Spleen (tissue), 11 donors: ENCODE results near the gene MBOAT2. TPM values are rescaled to one million over a fixed set of nuclear protein-coding genes. Genes with fewer than 3 reads are reported as not detected.

Source experiments
- DNase-seq: peaks from one replicate; pipeline ENCODE4 v3.0.0-alpha.2; 2020
- H3K27ac ChIP-seq, 8 donors: fragments of 200-600 bp; sonication (generic) in 7 of 8; 1 replicate in 4 of 8; 2 replicates in 4 of 8; pipeline versions ENCODE4 v1.5.0 to v1.8.0; 2016 to 2021; ENCODE audit warnings: inconsistent platforms in 4 of 8, mild to moderate bottlenecking in 4 of 8, moderate library complexity in 1 of 8
- H3K27me3 ChIP-seq, 7 donors: fragments of 200-600 bp; sonication (generic) in 6 of 7; replicated peaks in 1 of 7; 1 replicate in 4 of 7; 2 replicates in 3 of 7; pipeline versions ENCODE4 v1.5.0 to v1.8.0; 2016 to 2021; ENCODE audit warnings: inconsistent platforms in 3 of 7, mild to moderate bottlenecking in 1 of 7
- H3K36me3 ChIP-seq, 6 donors: fragments of 200-600 bp; sonication (generic) in 5 of 6; 1 replicate in 4 of 6; 2 replicates in 2 of 6; pipeline versions ENCODE4 v1.5.0 to v1.8.0; 2016 to 2021; ENCODE audit warnings: inconsistent platforms in 2 of 6
- H3K4me1 ChIP-seq, 6 donors: fragments of 200-600 bp; sonication (generic) in 5 of 6; 1 replicate in 3 of 6; 2 replicates in 3 of 6; pipeline versions ENCODE4 v1.5.0 to v1.8.0; 2016 to 2021; ENCODE audit warnings: inconsistent platforms in 3 of 6
- H3K4me3 ChIP-seq, 8 donors: fragments of 200-600 bp; sonication (generic) in 7 of 8; 1 replicate in 4 of 8; 2 replicates in 4 of 8; pipeline versions ENCODE4 v1.5.0 to v1.8.0; 2016 to 2021; ENCODE audit warnings: inconsistent platforms in 4 of 8, mild to moderate bottlenecking in 4 of 8, moderate library complexity in 2 of 8
- H3K9me3 ChIP-seq, 8 donors: fragments of 200-600 bp; sonication (generic) in 7 of 8; 1 replicate in 4 of 8; 2 replicates in 4 of 8; pipeline versions ENCODE4 v1.5.0 to v1.8.0; 2016 to 2021; ENCODE audit warnings: inconsistent platforms in 4 of 8
- POLR2A ChIP-seq, 3 donors: fragments of 450-650 bp; IDR thresholded peaks; one replicate each; pipeline ENCODE4 v1.5.1; 2017; ENCODE audit warnings: antibody characterized with exemption in 3 of 3, mild to moderate bottlenecking in 1 of 3
- POLR2AphosphoS5 ChIP-seq, 3 donors: sonication (generic); formaldehyde crosslinking; IDR thresholded peaks; one replicate each; pipeline ENCODE4 v1.5.1; 2017; ENCODE audit warnings: antibody characterized with exemption in 3 of 3
- WGBS, 5 donors: extraction: QIAGEN DNeasy Blood & Tissue Kit in 3 of 5; methylation state at CpG; one replicate each; pipeline versions ENCODE4 v1.1.5 to v1.1.7; 2013 to 2018; 5-methylcytosine and 5-hydroxymethylcytosine counted together
- intact Hi-C: fragments of 100-400 bp; cut with DNase I; formaldehyde crosslinking; loops from one replicate; pipeline ENCODE4 v1.15.0; 2023; ENCODE audit warnings: low total_unique reads
- polyA plus RNA-seq, 3 donors: library from polyadenylated mRNA; stranded (reverse); fragments of 200-250 nt; gene quantifications; one replicate each; pipeline ENCODE4 v1.2.1, GENCODE V29; 2013
- total RNA-seq, 7 donors: library from RNA; depleted of rRNA in 3 of 7; stranded (reverse); fragments of >200 nt in 3 of 7; fragmentation: NEBNext Ultra II Directional in 4 of 7; extraction: Animal tissue kit (Norgen Biotek cat#: 25700) in 4 of 7; gene quantifications; one replicate each; pipeline versions ENCODE4 v1.1.0 to v1.2.1, GENCODE V29; 2016 to 2021
- TF ChIP-seq, protein P1 (sequence below), 11 experiments: fragments of 200-600 bp in 7 of 11; fragments of 450-650 bp in 4 of 11; sonication (generic) in 4 of 11; IDR thresholded peaks in 8 of 11; conservative IDR thresholded peaks in 3 of 11; 1 replicate in 7 of 11; 2 replicates in 4 of 11; pipeline versions ENCODE4 v1.4.0 to v1.8.0; 2016 to 2021; ENCODE audit warnings: antibody characterized with exemption in 11 of 11, inconsistent platforms in 4 of 11, mild to moderate bottlenecking in 1 of 11
- donor health status: healthy with polysubstance abuse.
- donor health status: DM: no; HTN: no; CAD: no; lungs with moderate emphysema.
- donor health status: DM: no; HTN: no; CAD: no.
- donor health status: Bipolar disorder and iron deficiency.
- donor health status: healthy.
- donor health status: DM: no; HTN: no; CAD: no.
- donor health status: DM: yes; HTN: yes; CAD: no.

MBOAT2 gene
- total and polyA plus RNA-seq, 10 donors, result 1.9 to 44.1 (median 18.3) TPM

DNA sequence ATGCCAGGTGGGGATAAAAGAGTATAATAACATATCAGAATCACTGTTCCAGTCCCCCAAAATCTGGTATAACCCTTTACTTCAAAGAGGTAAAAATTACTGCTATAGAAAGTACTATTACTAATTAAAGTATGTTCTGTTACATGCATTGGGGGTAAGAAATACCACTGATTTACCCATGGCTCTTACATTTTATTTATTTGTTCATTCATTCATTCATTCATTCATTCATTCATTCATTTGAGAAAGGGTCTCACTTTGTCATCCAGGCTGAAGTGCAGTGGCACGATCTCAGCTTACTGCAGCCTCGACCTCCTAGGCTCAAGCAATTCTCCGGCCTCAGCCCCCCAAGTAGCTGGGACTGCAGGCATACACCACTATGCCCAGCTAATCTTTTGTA lies 74.4 kb downstream of the MBOAT2 start:
- Histone ChIP-seq H3K4me3 (no peak overlapping the region), H3K36me3 (no peaks in the 10 kb centered on the region), H3K27me3 (no peaks in the 10 kb centered on the region), H3K27ac (no peak overlapping the region), H3K9me3 (no peaks in the 10 kb centered on the region), H3K4me1 (no peaks in the 10 kb centered on the region)
- no peak for TF ChIP-seq POLR2AphosphoS5 (IDR thresholded peaks at IDR 0.05)
- 96 to 99% (median 98%) methylated on average over 3 of the region's 3 CpGs for WGBS, 5 donors
- intact Hi-C loops, result no loop called here
- DNase-seq, result no peak

DNA sequence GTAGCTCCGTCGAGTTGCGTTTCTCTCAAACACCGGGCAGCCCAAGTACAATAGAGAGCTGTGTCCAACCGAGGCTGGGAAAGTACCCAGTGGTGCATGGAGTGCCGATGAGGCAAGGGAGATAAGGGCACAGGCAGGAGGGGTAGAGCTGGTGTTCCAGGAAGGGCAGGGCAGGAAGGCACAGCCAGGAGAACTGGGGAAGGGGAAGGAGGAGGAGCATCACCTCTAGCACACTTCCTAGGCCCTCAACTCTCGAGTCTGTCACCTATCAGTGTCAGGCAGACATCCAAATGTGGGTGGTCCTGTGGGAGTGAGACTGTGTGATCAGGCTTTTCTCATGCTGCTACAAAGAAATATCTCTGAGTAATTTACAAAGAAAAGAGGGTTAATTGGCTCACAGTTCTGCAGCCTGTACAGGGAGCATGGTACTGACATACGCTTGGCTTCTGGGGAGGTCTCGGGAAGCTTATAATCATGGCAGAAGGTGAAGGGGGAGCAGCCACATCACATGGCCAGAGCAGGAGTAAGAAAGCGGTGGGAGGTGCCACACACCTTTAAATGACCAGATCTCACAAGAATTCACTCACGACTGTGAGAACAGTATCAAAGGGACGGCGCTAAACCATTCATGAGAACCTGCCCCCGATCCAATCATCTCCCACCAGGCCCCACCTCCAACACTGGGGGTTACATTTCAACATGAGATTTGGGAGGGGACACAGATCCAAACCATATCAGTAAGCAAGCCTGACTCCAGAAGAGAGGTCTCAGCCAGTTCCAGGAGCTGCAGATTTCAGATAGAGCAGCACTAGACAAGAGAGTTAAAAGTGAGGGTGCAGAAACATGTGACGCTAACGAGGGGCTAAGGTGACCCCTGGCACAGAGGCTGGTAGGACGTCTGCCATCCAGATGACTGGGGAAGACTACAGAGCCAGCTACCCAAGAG lies 75.7 kb downstream of the MBOAT2 start:
- intact Hi-C loops, result no loop called here
- whole genome bisulfite sequencing, 5 donors, result 86 to 94% (median 90%) methylated on average over 17 of the region's 17 CpGs
- no peak for DNase-seq
- TF ChIP-seq POLR2A (IDR thresholded peaks at IDR 0.05) (no peak), POLR2AphosphoS5 (IDR thresholded peaks at IDR 0.05) (no peak)
- TF ChIP-seq, protein P1, sequence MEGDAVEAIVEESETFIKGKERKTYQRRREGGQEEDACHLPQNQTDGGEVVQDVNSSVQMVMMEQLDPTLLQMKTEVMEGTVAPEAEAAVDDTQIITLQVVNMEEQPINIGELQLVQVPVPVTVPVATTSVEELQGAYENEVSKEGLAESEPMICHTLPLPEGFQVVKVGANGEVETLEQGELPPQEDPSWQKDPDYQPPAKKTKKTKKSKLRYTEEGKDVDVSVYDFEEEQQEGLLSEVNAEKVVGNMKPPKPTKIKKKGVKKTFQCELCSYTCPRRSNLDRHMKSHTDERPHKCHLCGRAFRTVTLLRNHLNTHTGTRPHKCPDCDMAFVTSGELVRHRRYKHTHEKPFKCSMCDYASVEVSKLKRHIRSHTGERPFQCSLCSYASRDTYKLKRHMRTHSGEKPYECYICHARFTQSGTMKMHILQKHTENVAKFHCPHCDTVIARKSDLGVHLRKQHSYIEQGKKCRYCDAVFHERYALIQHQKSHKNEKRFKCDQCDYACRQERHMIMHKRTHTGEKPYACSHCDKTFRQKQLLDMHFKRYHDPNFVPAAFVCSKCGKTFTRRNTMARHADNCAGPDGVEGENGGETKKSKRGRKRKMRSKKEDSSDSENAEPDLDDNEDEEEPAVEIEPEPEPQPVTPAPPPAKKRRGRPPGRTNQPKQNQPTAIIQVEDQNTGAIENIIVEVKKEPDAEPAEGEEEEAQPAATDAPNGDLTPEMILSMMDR (IDR thresholded peaks at IDR 0.05 in 8 of 11, conservative IDR thresholded peaks at IDR 0.05 in 3 of 11), result no peak
- H3K4me3 ChIP-seq, result no peak overlapping the region
- no peaks in the 10 kb centered on the region for H3K9me3 ChIP-seq
- no peaks in the 10 kb centered on the region for H3K27me3 ChIP-seq
- H3K36me3 ChIP-seq, result no peaks in the 10 kb centered on the region
- H3K27ac ChIP-seq, result no peak overlapping the region
- H3K4me1 ChIP-seq, result no peaks in the 10 kb centered on the region

DNA sequence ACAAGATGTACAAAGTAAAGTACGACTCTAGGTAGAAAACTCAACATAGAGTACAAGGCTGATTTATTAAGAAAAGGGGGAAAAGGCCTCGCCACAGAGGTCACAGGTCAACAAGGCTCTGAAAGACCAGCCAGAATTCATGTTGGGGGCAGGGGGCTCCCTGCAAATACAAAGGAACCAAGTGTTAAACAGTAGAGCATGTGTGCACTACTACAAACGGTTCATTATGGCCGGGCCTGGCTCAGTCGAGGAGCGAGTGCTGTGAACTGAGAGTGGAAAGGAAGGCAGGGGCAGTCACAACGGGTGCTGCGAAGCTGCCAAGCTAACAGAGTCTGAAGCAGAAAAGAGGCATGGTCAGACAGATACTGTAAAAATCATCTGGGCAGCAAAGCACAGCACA lies 77.1 kb downstream of the MBOAT2 start:
- H3K27me3 ChIP-seq, result no peaks in the 10 kb centered on the region
- DNase-seq, result no peak
- H3K36me3 ChIP-seq, result no peaks in the 10 kb centered on the region
- no peak overlapping the region for H3K27ac ChIP-seq
- TF ChIP-seq POLR2A (IDR thresholded peaks at IDR 0.05) (no peak), POLR2AphosphoS5 (IDR thresholded peaks at IDR 0.05) (no peak)
- TF ChIP-seq, protein P1 (IDR thresholded peaks at IDR 0.05 in 8 of 11, conservative IDR thresholded peaks at IDR 0.05 in 3 of 11), result no peak
- WGBS, 5 donors, result 89 to 96% (median 95%) methylated on average over 8 of the region's 8 CpGs
- H3K4me3 ChIP-seq, result no peak overlapping the region
- intact Hi-C loops, result no loop called here
- no peaks in the 10 kb centered on the region for H3K4me1 ChIP-seq
- no peaks in the 10 kb centered on the region for H3K9me3 ChIP-seq

DNA sequence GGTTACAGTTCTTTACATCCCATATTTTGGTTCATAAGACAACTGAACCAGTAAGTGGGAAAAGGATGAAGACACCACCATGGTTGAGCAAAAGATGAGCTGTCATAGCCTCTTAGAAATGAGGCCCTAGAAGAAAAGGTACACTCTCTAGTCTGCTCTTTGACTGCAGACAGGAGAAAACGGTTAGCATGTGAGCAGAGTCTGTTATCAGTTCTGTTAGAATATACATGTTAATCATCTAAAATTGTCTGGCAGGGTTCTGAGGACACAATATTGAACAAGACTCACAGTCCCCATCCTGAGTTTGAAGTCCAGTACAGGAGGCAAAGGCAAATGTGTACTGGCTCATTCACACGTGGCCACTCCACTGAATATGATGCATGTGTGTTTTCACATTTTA lies 78.1 kb downstream of the MBOAT2 start:
- DNase-seq, result no peak
- Histone ChIP-seq H3K9me3 (no peaks in the 10 kb centered on the region), H3K4me1 (no peaks in the 10 kb centered on the region), H3K36me3 (no peaks in the 10 kb centered on the region), H3K4me3 (no peak overlapping the region), H3K27me3 (no peaks in the 10 kb centered on the region), H3K27ac (no peak overlapping the region)
- WGBS, 5 donors, result 85 to 93% (median 92%) methylated on average over 2 of the region's 2 CpGs
- intact Hi-C loops, result no loop called here
- TF ChIP-seq POLR2AphosphoS5 (IDR thresholded peaks at IDR 0.05) (no peak), POLR2A (IDR thresholded peaks at IDR 0.05) (no peak)
- TF ChIP-seq, protein P1 (IDR thresholded peaks at IDR 0.05 in 8 of 11, conservative IDR thresholded peaks at IDR 0.05 in 3 of 11), result no peak
